ENCODE measurements around the gene PRKAG2.

The PRKAG2 gene

DNA sequence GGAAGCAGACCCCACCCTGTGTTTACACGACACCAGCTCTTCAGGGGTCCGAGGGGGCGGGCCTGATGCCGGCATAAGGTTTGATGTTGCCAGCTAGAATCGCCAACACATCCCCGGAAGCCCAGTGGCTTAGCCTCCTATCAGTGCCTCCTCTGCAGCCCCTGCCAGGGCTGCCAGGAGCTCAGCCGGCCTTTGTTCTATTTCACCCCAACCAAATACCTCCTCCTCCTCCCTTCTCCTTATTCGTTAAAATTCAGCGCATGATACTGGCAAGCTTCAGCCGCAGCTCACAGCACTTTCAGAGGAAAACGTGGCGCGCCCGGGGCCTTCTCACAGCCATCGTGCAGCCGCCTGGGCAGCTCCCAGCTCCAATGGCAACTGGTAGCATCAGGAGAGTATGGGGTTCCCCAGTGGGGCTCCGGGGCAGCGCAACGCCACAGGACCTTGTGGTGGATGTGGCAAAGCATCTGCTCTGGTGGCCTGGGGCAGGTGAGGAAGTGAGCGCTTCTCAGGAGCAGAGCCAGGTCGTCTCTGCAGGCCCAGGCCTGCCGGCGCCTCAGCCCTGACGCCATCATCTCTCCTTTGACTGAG lies 180.9 kb downstream of the PRKAG2 start:
- peak overlapping the region; percentile 18 for H2AK5ac ChIP-seq (ENCODE audit: low read length)
- peak overlapping the region; percentile 34 for H2BK12ac ChIP-seq (ENCODE audit: low read length)
- no peak overlapping the region for H2BK5ac ChIP-seq (ENCODE audit: low read depth, low read length, poor library complexity)
- H3K79me2 ChIP-seq (ENCODE audit: control insufficient read depth, insufficient read depth, low read length, poor library complexity) = no peaks in the 10 kb centered on the region
- H3K18ac ChIP-seq (ENCODE audit: low read length) = peak overlapping the region; percentile 3
- WGBS (ENCODE audit: extremely low coverage, insufficient coverage, insufficient read length) = no CpG with 5 or more reads among the region's 24 CpGs
- peaks cover 6% of the 10 kb centered on the region for H3K9me3 ChIP-seq (ENCODE audit: insufficient read depth, low read depth, low read length)
- peak overlapping the region; percentile 17 for H4K8ac ChIP-seq (ENCODE audit: low read depth, low read length)
- H3K27ac ChIP-seq (ENCODE audit: low read depth, low read length) = no peak overlapping the region
- peak overlapping the region; percentile 48 for H4K91ac ChIP-seq (ENCODE audit: low read depth, low read length)
- peak overlapping the region; percentile 23 for H2AFZ ChIP-seq (ENCODE audit: insufficient read depth, low read length, poor library complexity)
- peaks cover 14% of the 10 kb centered on the region for H3K79me1 ChIP-seq (ENCODE audit: low read length)
- H2BK120ac ChIP-seq (ENCODE audit: insufficient read depth, low read length, poor library complexity) = peak overlapping the region; percentile 31
- no peak overlapping the region for H3K4me3 ChIP-seq (ENCODE audit: low read depth, low read length)
- peaks cover 13 to 25% of the 10 kb centered on the region in 2 experiments for H3K4me1 ChIP-seq (ENCODE audit: control insufficient read depth in 1 of 2, insufficient read depth in 2 of 2, low read length in 2 of 2)
- peak overlapping the region; percentile 55 for H3K14ac ChIP-seq (ENCODE audit: low read length)
- H4K12ac ChIP-seq (ENCODE audit: low read depth, low read length) = no peak overlapping the region
- no peaks in the 10 kb centered on the region for H3K27me3 ChIP-seq (ENCODE audit: insufficient read depth, low read length)
- H3K36me3 ChIP-seq (ENCODE audit: control insufficient read depth in 1 of 2, insufficient read depth in 2 of 2, low read length in 2 of 2) = no peaks in the 10 kb centered on the region
- H3K23ac ChIP-seq (ENCODE audit: low read length) = no peak overlapping the region
- no peak for DNase-seq
- H3K4me2 ChIP-seq (ENCODE audit: low read length) = no peak overlapping the region
- H3K4ac ChIP-seq (ENCODE audit: low read depth, low read length) = no peak overlapping the region
- no peak overlapping the region for H3K9ac ChIP-seq (ENCODE audit: low read length)

DNA sequence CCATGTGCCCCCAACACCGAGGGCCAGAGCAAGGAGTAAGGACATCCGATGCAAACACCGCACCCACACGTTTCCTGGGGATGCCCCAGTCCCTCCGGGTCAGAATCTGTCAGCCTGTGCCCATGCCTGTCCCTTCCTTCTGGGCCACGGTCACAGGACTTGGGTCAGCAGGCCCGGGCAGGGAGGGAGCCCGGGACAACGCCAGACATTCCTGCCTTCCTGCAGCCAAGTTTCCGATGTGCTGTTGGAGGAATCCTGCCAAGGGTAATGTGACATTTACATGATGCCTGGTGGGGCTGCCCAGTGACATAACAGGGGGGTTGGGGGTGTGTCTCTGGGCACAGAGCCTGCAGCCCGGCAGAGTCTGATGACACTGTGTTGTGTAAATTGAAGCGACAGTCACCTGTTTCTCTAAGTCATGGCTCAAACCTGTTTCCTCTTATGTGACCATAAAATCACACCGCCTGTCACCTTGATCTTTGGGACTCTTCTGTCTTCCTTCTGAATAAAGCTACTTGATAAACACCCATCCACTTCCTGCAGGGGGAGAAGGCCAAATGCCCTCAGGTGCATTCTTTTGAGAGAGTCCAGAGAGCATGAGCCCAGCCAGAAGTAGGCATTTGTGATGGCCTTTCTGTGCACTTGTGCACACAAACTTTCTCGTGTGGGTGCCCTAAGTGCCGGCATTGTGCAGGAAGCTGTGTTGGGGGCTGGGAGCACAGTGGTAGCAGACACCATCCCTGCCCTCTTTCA lies 181.9 kb downstream of the PRKAG2 start:
- Histone ChIP-seq H4K91ac (ENCODE audit: low read depth, low read length) (no peak overlapping the region), H3K27ac (ENCODE audit: low read depth, low read length) (no peak overlapping the region), H2BK120ac (ENCODE audit: insufficient read depth, low read length, poor library complexity) (no peak overlapping the region), H2BK12ac (ENCODE audit: low read length) (no peak overlapping the region), H3K9me3 (ENCODE audit: insufficient read depth, low read depth, low read length) (peaks cover 6% of the 10 kb centered on the region), H3K4ac (ENCODE audit: low read depth, low read length) (no peak overlapping the region), H3K4me3 (ENCODE audit: low read depth, low read length) (no peak overlapping the region), H3K36me3 (ENCODE audit: control insufficient read depth in 1 of 2, insufficient read depth in 2 of 2, low read length in 2 of 2) (no peaks in the 10 kb centered on the region), H3K79me2 (ENCODE audit: control insufficient read depth, insufficient read depth, low read length, poor library complexity) (no peaks in the 10 kb centered on the region), H4K12ac (ENCODE audit: low read depth, low read length) (no peak overlapping the region), H2AFZ (ENCODE audit: insufficient read depth, low read length, poor library complexity) (no peak overlapping the region), H3K27me3 (ENCODE audit: insufficient read depth, low read length) (no peaks in the 10 kb centered on the region), H3K9ac (ENCODE audit: low read length) (no peak overlapping the region), H3K18ac (ENCODE audit: low read length) (no peak overlapping the region), H3K14ac (ENCODE audit: low read length) (no peak overlapping the region), H3K79me1 (ENCODE audit: low read length) (peaks cover 11% of the 10 kb centered on the region), H3K4me1 (ENCODE audit: control insufficient read depth in 1 of 2, insufficient read depth in 2 of 2, low read length in 2 of 2) (peaks cover 13 to 27% of the 10 kb centered on the region in 2 experiments), H2BK5ac (ENCODE audit: low read depth, low read length, poor library complexity) (no peak overlapping the region), H3K23ac (ENCODE audit: low read length) (no peak overlapping the region), H3K4me2 (ENCODE audit: low read length) (no peak overlapping the region), H4K8ac (ENCODE audit: low read depth, low read length) (no peak overlapping the region), H2AK5ac (ENCODE audit: low read length) (no peak overlapping the region)
- WGBS (ENCODE audit: extremely low coverage, insufficient coverage, insufficient read length) = no CpG with 5 or more reads among the region's 15 CpGs
- DNase-seq = peak in 1 of 2 donors; percentile 58

DNA sequence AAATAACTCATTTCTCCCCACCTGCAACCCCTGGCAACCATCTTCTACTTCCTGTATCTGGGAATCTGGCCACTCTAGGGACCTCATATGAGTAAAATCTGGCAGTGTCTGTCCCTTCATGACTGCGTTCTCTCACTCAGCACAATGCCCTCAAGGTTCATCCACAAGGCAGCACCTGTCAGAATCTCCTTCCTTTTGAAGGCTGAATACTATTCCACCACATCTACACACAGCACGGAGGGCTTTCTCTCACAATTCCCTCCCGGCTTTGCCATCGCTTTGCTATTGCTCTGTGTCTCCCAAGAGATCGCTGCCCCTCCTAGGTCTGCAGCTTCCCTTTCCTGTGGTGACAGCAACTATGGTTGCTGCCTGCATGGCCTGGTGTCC lies 182.5 kb downstream of the PRKAG2 start:
- no peaks in the 10 kb centered on the region for H3K36me3 ChIP-seq (ENCODE audit: control insufficient read depth in 1 of 2, insufficient read depth in 2 of 2, low read length in 2 of 2)
- DNase-seq = no peak
- no peak overlapping the region for H4K91ac ChIP-seq (ENCODE audit: low read depth, low read length)
- no peaks in the 10 kb centered on the region for H3K27me3 ChIP-seq (ENCODE audit: insufficient read depth, low read length)
- H3K4me3 ChIP-seq (ENCODE audit: low read depth, low read length) = no peak overlapping the region
- H2BK12ac ChIP-seq (ENCODE audit: low read length) = no peak overlapping the region
- H3K4ac ChIP-seq (ENCODE audit: low read depth, low read length) = no peak overlapping the region
- no peak overlapping the region for H2BK120ac ChIP-seq (ENCODE audit: insufficient read depth, low read length, poor library complexity)
- no peak overlapping the region for H2BK5ac ChIP-seq (ENCODE audit: low read depth, low read length, poor library complexity)
- peaks cover 6% of the 10 kb centered on the region for H3K9me3 ChIP-seq (ENCODE audit: insufficient read depth, low read depth, low read length)
- peaks cover 17 to 29% of the 10 kb centered on the region in 2 experiments for H3K4me1 ChIP-seq (ENCODE audit: control insufficient read depth in 1 of 2, insufficient read depth in 2 of 2, low read length in 2 of 2)
- no peak overlapping the region for H3K18ac ChIP-seq (ENCODE audit: low read length)
- no peaks in the 10 kb centered on the region for H3K79me2 ChIP-seq (ENCODE audit: control insufficient read depth, insufficient read depth, low read length, poor library complexity)
- H2AK5ac ChIP-seq (ENCODE audit: low read length) = no peak overlapping the region
- WGBS (ENCODE audit: extremely low coverage, insufficient coverage, insufficient read length) = no CpG with 5 or more reads among the region's 5 CpGs
- H3K27ac ChIP-seq (ENCODE audit: low read depth, low read length) = no peak overlapping the region
- peaks cover 14% of the 10 kb centered on the region for H3K79me1 ChIP-seq (ENCODE audit: low read length)
- no peak overlapping the region for H3K9ac ChIP-seq (ENCODE audit: low read length)
- no peak overlapping the region for H3K4me2 ChIP-seq (ENCODE audit: low read length)
- H2AFZ ChIP-seq (ENCODE audit: insufficient read depth, low read length, poor library complexity) = no peak overlapping the region
- H4K12ac ChIP-seq (ENCODE audit: low read depth, low read length) = no peak overlapping the region
- H3K23ac ChIP-seq (ENCODE audit: low read length) = no peak overlapping the region
- H3K14ac ChIP-seq (ENCODE audit: low read length) = no peak overlapping the region
- H4K8ac ChIP-seq (ENCODE audit: low read depth, low read length) = no peak overlapping the region

DNA sequence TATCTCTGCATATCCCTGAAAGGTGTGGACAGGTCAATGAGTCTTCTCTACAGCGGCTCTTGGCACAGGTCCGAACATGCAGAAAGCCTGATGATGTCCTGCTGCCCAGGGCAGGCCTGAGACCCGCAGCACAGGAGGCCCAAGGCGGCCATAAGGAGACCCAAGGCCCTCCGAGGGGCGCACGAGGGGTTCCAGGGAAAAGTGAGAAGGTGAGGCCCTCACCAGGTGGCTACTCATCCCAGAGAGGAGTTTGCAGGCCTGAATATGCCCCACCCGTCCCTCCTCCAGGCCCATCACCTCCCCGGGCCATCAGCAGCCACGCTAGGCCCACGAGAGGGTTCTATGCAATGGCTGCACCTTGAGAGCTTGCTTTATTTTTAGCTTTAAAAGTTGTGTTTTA lies 183.8 kb downstream of the PRKAG2 start:
- H3K14ac ChIP-seq (ENCODE audit: low read length) = no peak overlapping the region
- peaks cover 21 to 35% of the 10 kb centered on the region in 2 experiments for H3K4me1 ChIP-seq (ENCODE audit: control insufficient read depth in 1 of 2, insufficient read depth in 2 of 2, low read length in 2 of 2)
- H3K18ac ChIP-seq (ENCODE audit: low read length) = no peak overlapping the region
- H2AFZ ChIP-seq (ENCODE audit: insufficient read depth, low read length, poor library complexity) = no peak overlapping the region
- H3K27ac ChIP-seq (ENCODE audit: low read depth, low read length) = no peak overlapping the region
- H3K4ac ChIP-seq (ENCODE audit: low read depth, low read length) = no peak overlapping the region
- H2BK12ac ChIP-seq (ENCODE audit: low read length) = peak overlapping the region; percentile 54
- H3K27me3 ChIP-seq (ENCODE audit: insufficient read depth, low read length) = no peaks in the 10 kb centered on the region
- no peak overlapping the region for H3K4me2 ChIP-seq (ENCODE audit: low read length)
- no peak overlapping the region for H3K9ac ChIP-seq (ENCODE audit: low read length)
- no peak overlapping the region for H4K8ac ChIP-seq (ENCODE audit: low read depth, low read length)
- H3K79me2 ChIP-seq (ENCODE audit: control insufficient read depth, insufficient read depth, low read length, poor library complexity) = no peaks in the 10 kb centered on the region
- DNase-seq = no peak
- no peak overlapping the region for H3K23ac ChIP-seq (ENCODE audit: low read length)
- WGBS (ENCODE audit: extremely low coverage, insufficient coverage, insufficient read length) = no CpG with 5 or more reads among the region's 11 CpGs
- H3K36me3 ChIP-seq (ENCODE audit: control insufficient read depth in 1 of 2, insufficient read depth in 2 of 2, low read length in 2 of 2) = no peaks in the 10 kb centered on the region
- H2BK120ac ChIP-seq (ENCODE audit: insufficient read depth, low read length, poor library complexity) = no peak overlapping the region
- no peak overlapping the region for H2AK5ac ChIP-seq (ENCODE audit: low read length)
- H3K9me3 ChIP-seq (ENCODE audit: insufficient read depth, low read depth, low read length) = peaks cover 3% of the 10 kb centered on the region
- H3K4me3 ChIP-seq (ENCODE audit: low read depth, low read length) = no peak overlapping the region
- H4K12ac ChIP-seq (ENCODE audit: low read depth, low read length) = no peak overlapping the region
- H3K79me1 ChIP-seq (ENCODE audit: low read length) = peaks cover 20% of the 10 kb centered on the region
- no peak overlapping the region for H2BK5ac ChIP-seq (ENCODE audit: low read depth, low read length, poor library complexity)
- peak overlapping the region; percentile 16 for H4K91ac ChIP-seq (ENCODE audit: low read depth, low read length)

Measured in trophoblast cell (in vitro differentiated cells and primary cell).